Fibroblast of pulmonary artery (primary cell): ENCODE data around the gene FSIP1.

Source experiments
- DNase-seq: peaks from one replicate; pipeline ENCODE4 v3.0.0-alpha.2; 2010; ENCODE audit warnings: low read depth
- H3K4me3 ChIP-seq: replicated peaks from 2 replicates; pipeline ENCODE4 v1.5.1; 2011; ENCODE audit warnings: low read depth, mild to moderate bottlenecking, control low read depth, low read length, moderate library complexity
- TF ChIP-seq, protein P1 (sequence below): IDR thresholded peaks from 2 replicates; pipeline ENCODE4 v1.5.1; 2011; ENCODE audit warnings: mild to moderate bottlenecking, control low read depth, low read length, inconsistent platforms; ENCODE audit errors: missing control alignments

FSIP1 gene

DNA sequence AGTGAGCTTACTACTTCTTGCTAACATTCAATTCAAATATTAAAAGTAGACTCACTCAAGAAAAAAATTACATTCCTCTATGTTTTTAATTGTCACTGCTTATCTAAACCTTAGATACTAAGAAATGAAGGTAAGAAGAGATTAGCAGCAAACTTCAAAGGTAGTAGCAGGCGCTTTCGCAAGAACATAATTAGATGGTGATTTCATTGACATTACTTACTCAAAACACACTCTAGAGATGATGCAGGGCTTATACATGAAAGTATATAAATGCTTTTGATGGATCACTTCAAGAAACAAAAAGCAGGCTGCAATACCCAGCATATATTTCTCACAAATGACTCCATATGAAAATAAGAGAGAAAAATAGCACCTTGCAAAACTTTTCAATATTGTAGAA lies 86.8 kb downstream of the FSIP1 start:
- TF ChIP-seq, protein P1, sequence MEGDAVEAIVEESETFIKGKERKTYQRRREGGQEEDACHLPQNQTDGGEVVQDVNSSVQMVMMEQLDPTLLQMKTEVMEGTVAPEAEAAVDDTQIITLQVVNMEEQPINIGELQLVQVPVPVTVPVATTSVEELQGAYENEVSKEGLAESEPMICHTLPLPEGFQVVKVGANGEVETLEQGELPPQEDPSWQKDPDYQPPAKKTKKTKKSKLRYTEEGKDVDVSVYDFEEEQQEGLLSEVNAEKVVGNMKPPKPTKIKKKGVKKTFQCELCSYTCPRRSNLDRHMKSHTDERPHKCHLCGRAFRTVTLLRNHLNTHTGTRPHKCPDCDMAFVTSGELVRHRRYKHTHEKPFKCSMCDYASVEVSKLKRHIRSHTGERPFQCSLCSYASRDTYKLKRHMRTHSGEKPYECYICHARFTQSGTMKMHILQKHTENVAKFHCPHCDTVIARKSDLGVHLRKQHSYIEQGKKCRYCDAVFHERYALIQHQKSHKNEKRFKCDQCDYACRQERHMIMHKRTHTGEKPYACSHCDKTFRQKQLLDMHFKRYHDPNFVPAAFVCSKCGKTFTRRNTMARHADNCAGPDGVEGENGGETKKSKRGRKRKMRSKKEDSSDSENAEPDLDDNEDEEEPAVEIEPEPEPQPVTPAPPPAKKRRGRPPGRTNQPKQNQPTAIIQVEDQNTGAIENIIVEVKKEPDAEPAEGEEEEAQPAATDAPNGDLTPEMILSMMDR: no peak
- no peak for DNase-seq
- H3K4me3 ChIP-seq: no peak overlapping the region

DNA sequence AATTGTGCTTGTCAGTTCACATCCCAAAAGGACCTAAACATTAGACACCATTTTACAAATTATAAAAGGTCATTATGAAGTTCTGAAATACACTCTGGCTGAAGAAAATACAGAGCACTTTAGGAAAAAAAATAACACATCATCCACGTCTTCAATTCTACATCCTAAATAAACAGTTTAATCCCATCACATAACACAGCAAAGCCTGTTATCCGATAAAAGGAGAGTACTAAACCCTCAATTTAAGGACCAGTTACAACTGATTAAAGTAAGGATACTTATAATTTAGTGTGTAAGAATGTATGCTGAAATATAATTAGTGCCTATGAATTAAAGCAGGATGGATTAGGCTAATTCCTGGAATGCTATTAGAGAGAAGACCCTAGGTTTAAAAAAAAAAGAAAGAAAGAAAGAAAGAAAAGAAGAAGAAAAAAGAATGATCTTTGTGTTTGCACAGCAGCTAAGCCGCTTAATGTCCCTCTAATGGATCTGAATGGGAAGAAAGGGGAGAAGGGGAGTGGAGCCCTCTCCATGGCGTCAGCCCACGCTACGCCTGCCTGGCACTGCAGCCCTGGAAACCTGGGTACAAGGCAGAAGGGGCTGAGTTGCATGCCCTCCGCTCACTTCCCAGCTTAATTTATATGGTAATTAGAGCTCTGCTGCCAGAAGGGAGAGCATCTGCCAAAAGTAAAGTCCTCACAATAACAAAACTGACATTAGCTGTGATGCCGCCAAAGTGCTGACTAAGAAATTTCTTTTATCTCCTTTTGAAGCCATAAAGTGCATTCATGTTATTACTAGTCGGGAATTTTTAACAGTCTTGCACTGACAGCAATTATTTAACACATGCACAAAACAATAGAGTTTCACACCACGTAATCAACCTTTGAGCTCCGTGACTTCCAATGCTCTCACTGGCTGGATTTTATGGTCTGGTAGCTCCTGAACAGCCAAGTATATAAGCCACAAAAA lies 90.0 kb downstream of the FSIP1 start:
- no peak overlapping the region for H3K4me3 ChIP-seq

DNA sequence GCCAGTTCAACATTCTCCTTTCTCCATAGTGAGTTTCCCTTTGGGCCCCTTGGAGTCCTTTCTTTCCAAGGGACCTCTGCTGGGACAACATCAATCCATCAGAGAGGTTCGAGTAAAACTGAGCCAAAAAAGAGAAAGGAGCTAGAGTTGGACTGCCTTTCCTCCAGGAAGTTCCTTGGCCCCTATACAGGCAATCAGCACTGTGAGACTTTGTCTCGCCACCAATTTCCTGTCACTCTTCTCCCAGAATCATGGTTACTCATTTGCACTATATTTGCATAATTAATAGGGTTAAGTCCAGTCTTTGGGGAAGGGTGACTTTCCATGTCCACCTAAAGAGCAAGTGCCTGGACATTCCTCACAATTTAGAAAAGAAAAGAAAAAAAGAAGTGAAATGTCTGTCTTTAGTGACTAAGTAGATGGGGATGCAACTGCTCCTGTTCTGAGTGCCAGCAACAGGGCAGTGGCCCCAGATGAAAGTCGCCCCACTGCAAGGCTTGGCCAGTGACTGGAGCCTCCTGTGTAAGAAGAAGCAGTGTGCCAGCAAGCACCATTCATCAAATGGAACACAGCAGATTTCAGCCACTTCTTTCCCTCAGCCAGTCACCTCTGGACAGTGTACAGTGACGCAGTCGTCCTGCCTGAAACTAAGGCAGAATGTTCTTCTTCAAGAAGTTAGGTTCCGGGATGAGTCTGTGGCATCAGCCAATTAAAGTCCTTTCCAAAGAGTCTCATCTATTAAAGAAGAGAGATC lies 91.6 kb downstream of the FSIP1 start:
- TF ChIP-seq, protein P1: no peak
- H3K4me3 ChIP-seq: no peak overlapping the region
- DNase-seq: no peak

More for the DNA sequence above, 90.0 kb downstream of the FSIP1 start:
- TF ChIP-seq, protein P1: no peak
- DNase-seq: no peak

DNA sequence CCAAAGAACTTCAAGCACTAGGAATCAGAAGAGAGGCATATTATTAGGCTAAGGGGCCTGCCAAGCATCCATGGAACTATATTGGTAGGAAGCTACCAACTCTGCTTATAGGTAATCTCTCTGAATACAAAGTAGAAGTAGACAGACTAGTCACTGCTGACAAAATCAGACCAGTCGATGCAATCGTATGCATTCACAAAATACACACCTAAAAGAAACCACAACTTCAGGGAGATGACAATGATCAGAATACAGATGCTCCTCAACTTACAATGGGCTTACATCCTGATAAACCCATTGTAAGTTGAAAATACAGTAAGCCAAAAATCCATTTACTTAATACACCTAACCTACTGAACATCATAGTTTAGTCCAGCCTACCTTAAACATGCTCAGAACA lies 94.7 kb downstream of the FSIP1 start:
- TF ChIP-seq, protein P1: no peak

DNA sequence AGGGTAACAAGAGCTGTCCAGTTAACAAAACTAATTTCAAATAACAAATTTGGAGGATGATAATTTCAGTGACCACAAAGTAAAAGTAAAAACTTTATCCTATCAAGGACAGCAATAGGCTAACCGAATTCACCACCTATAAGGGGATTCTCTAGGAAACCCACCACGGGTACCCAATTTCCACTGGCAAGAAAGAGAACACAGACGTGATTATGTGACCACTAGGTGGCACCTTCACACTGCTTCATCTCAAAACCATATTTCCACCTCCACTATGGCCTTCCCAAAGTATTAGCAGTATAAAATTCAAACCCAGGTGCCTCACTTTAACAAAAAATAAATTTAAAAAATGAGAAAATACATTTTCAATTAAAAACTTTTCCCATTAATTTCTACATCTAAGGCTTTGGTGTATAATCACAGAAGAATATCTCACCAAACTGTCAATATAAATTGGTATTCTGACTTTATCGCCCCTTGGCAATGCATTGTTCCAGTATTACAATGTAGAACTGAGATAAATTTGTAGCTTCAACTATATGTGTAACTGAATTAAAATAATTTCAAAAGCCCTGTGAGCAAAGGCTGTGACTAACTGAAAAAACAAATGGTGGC lies 96.5 kb downstream of the FSIP1 start:
- peak; percentile 82 for DNase-seq
- no peak overlapping the region for H3K4me3 ChIP-seq
- TF ChIP-seq, protein P1: peak; percentile 73

More for the DNA sequence above, 94.7 kb downstream of the FSIP1 start:
- no peak overlapping the region for H3K4me3 ChIP-seq
- no peak for DNase-seq

DNA sequence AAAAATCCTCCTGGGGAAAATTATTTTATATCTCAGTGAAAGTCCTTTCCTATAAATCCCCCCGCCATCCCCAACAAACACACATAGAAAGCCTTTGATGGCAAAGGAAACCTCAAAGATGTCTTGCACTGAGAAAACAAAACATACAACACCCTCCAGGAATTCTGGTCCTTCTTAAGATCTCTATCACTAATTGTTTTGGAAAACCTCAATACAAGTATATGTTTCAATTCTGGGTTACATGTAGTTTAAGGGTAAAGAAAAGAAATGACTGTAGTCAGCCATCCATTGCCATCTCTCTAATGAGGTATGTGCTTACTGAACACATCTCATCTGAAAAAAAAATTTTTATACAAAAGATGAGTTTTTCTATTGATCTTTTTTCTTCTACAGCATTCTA lies 97.3 kb downstream of the FSIP1 start:
- TF ChIP-seq, protein P1: no peak
- DNase-seq: no peak
- no peak overlapping the region for H3K4me3 ChIP-seq
